A673 (cell line): ENCODE measurements around the gene OPTC. TPM values are rescaled to one million over a fixed set of nuclear protein-coding genes. Genes with fewer than 3 reads are reported as not detected.

Experiments used
- BruUV-seq: library from RNA; stranded (reverse); fragments of 400-500 nt; replicated peaks from 2 replicates; lab custom pipeline; 2021; lab: Mats Ljungman, UMichigan
- CTCF ChIA-PET: fragments of 300-600 bp; sonication (Branson Sonifier 250); formaldehyde crosslinking; loops from one replicate; lab custom pipeline; 2022; ENCODE audit warnings: antibody characterized with exemption; lab: Charles Lee
- POLR2A ChIA-PET: fragments of 300-600 bp; sonication (Branson Sonifier 250); formaldehyde crosslinking; loops from one replicate; lab custom pipeline; 2022; ENCODE audit warnings: antibody characterized with exemption; ENCODE audit not compliant: low non-redundant PET; lab: Charles Lee
- DNase-seq: peaks from one replicate; pipeline ENCODE4 v3.0.0-alpha.2; 2015; ENCODE audit warnings: low spot score
- H3K27ac ChIP-seq: fragments of 200-600 bp; sonication (generic); 2 replicates; pipeline ENCODE4 v1.5.1; 2016; ENCODE audit warnings: mixed run types, low read depth, mild to moderate bottlenecking, mixed read lengths, antibody characterized with exemption, low read length; ENCODE audit not compliant: poor library complexity, severe bottlenecking
- H3K27me3 ChIP-seq: fragments of 200-600 bp; sonication (generic); replicated peaks from 2 replicates; pipeline ENCODE4 v1.6.1; 2017; ENCODE audit warnings: mixed run types, low read depth, mild to moderate bottlenecking, mixed read lengths, antibody characterized with exemption, low read length; ENCODE audit not compliant: insufficient read depth, poor library complexity
- H3K36me3 ChIP-seq: fragments of 200-600 bp; sonication (generic); 2 replicates; pipeline ENCODE4 v1.6.1; 2016; ENCODE audit warnings: mixed run types, mild to moderate bottlenecking, mixed read lengths, antibody characterized with exemption, low read length; ENCODE audit not compliant: insufficient read depth, poor library complexity, severe bottlenecking
- H3K4me1 ChIP-seq: fragments of 200-600 bp; sonication (generic); 2 replicates; pipeline ENCODE4 v1.6.1; 2017; ENCODE audit warnings: mixed run types, mild to moderate bottlenecking, mixed read lengths, antibody characterized with exemption, low read length; ENCODE audit not compliant: insufficient read depth, poor library complexity, severe bottlenecking
- H3K4me3 ChIP-seq: fragments of 200-600 bp; sonication (generic); 2 replicates; pipeline ENCODE4 v1.5.1; 2016; ENCODE audit warnings: low read depth, mixed run types, mild to moderate bottlenecking, mixed read lengths, low read length; ENCODE audit not compliant: poor library complexity, severe bottlenecking
- H3K9me3 ChIP-seq: fragments of 200-600 bp; sonication (generic); 2 replicates; pipeline ENCODE4 v1.6.1; 2016; ENCODE audit warnings: mixed run types, low read depth, mild to moderate bottlenecking, mixed read lengths, antibody characterized with exemption, low read length; ENCODE audit not compliant: poor library complexity, severe bottlenecking
- EZH2 ChIP-seq: fragments of 200-600 bp; sonication (generic); IDR thresholded peaks from 2 replicates; pipeline ENCODE4 v1.6.1; 2017; ENCODE audit warnings: borderline replicate concordance, low read depth, mild to moderate bottlenecking, mixed read lengths, antibody characterized with exemption, low read length; ENCODE audit not compliant: poor library complexity, severe bottlenecking
- intact Hi-C: fragments of 100-400 bp; cut with micrococcal nuclease; formaldehyde crosslinking; loops from one replicate; pipeline ENCODE4 v1.10.0; 2022; ENCODE audit not compliant: unreplicated experiment
- total RNA-seq: library from RNA; stranded (reverse); gene quantifications from 2 replicates; pipeline ENCODE4 v1.2.3, GENCODE V29; 2021
- TF ChIP-seq, protein P1 (sequence below): fragments of 300-800, 200-600 bp; sonication (generic); conservative IDR thresholded peaks from 2 replicates; pipeline ENCODE4 v1.5.1; 2017; ENCODE audit warnings: low read depth, mild to moderate bottlenecking, antibody characterized with exemption, low read length, moderate library complexity, mixed read lengths

Gene OPTC
- total RNA-seq, 1 experiment from 2014 or later: not detected

DNA sequence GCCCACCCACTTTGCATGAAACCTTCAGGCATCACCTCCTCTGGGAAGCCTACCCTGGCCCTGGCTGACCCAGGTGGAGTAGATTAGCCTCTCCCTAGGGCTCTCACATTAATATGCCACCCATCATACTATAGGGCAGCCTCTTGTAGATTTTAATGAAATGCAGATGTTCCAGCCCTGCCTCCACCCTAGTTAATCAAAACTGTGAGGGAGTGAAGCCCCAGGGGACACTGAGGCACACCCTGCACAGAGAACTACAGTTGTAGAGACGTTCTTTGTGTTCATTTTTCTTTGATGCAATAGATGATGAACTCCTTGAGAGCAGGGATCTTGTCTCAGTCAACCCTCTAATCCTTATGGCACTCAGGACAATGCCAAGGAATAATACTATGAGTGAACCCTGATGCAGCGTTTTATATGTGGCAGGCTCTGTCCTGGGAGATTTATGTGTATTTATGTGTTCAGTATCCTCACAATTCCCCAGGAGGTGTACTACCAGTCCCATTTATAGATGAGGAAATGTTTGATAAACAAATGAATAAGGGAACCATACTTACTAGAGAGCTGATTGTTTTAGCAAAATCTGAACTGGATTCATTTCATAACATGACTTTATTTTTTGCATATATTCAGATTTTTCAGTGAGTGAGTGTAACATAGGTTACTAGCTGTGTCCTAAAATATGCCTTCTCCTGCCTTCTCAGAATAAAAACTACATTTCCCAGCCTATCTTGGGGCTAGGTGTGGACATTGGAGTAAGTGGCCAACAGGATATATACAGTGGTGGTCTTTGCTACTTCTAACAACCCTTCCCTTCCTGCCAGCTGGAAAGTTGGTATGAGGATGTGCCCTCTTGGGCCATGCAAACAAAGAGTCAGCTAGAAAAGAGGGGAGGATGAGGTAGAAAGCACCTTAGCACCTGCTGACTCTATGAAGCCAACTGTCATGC, 41.8 kb upstream of the OPTC start:
- Histone ChIP-seq H3K9me3 (no peaks in the 10 kb centered on the region), H3K4me1 (peaks cover 80% of the 10 kb centered on the region), H3K36me3 (no peaks in the 10 kb centered on the region), H3K4me3 (no peak overlapping the region), H3K27ac (peak overlapping the region; percentile 14), H3K27me3 (no peaks in the 10 kb centered on the region)
- ChIA-PET POLR2A (interaction anchor here (0.7 kb wide), 1 partner anchor 746 kb away, joined by 3 read pairs; no protein-coding TSS in a partner anchor), CTCF (interaction anchor here (1.2 kb wide), 1 partner anchor 183 kb away, joined by 3 read pairs; no protein-coding TSS in a partner anchor)
- TF ChIP-seq, protein P1, sequence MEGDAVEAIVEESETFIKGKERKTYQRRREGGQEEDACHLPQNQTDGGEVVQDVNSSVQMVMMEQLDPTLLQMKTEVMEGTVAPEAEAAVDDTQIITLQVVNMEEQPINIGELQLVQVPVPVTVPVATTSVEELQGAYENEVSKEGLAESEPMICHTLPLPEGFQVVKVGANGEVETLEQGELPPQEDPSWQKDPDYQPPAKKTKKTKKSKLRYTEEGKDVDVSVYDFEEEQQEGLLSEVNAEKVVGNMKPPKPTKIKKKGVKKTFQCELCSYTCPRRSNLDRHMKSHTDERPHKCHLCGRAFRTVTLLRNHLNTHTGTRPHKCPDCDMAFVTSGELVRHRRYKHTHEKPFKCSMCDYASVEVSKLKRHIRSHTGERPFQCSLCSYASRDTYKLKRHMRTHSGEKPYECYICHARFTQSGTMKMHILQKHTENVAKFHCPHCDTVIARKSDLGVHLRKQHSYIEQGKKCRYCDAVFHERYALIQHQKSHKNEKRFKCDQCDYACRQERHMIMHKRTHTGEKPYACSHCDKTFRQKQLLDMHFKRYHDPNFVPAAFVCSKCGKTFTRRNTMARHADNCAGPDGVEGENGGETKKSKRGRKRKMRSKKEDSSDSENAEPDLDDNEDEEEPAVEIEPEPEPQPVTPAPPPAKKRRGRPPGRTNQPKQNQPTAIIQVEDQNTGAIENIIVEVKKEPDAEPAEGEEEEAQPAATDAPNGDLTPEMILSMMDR: no peak
- no peak for TF ChIP-seq EZH2
- intact Hi-C loops: no loop called here
- no TSS peak for BruUV-seq
- DNase-seq: peak; percentile 53

DNA sequence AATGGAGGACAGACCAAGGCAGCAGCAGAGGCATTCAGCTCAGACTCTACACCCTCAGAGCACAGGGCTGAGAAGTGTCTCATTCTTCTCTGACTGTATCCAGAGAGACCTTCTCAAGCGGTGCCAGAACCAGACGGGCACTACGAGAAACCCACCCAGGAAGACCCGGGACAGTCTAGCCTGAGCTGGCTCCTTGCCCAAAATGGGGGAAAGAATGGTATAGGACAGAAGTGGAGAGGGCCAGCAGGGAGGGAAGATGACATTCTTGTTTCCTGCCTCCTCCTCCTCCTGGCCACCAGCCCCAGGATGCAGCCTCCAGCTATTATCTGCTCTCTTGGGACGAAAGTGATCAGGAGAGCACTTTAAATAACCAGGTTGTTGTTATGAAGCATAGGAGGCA, 40.9 kb upstream of the OPTC start:
- BruUV-seq: no TSS peak
- DNase-seq: peak; percentile 69
- Histone ChIP-seq H3K27ac (peak overlapping the region; percentile 61), H3K4me1 (peaks cover 74% of the 10 kb centered on the region), H3K9me3 (no peaks in the 10 kb centered on the region), H3K36me3 (no peaks in the 10 kb centered on the region), H3K4me3 (no peak overlapping the region), H3K27me3 (no peaks in the 10 kb centered on the region)
- no peak for TF ChIP-seq EZH2
- TF ChIP-seq, protein P1: no peak
- POLR2A ChIA-PET: no interaction called here
- intact Hi-C loops: no loop called here
- CTCF ChIA-PET: interaction anchor here (0.6 to 1.2 kb wide), 3 partner anchors 95 to 184 kb away, joined by 3 to 9 read pairs (median 4); no protein-coding TSS in a partner anchor

- no peak overlapping the region for H3K4me3 ChIP-seq
- ChIA-PET POLR2A (no interaction called here), CTCF (interaction anchor here (0.6 to 1.0 kb wide), 3 partner anchors 95 to 423 kb away, joined by 3 to 9 read pairs (median 4); no protein-coding TSS in a partner anchor)
- H3K27me3 ChIP-seq: no peaks in the 10 kb centered on the region
- H3K4me1 ChIP-seq: peaks cover 68% of the 10 kb centered on the region
- no TSS peak for BruUV-seq
- intact Hi-C loops: no loop called here
- no peaks in the 10 kb centered on the region for H3K36me3 ChIP-seq
- H3K9me3 ChIP-seq: no peaks in the 10 kb centered on the region
- no peak for TF ChIP-seq EZH2
- TF ChIP-seq, protein P1: no peak
- peak overlapping the region; percentile 61 for H3K27ac ChIP-seq
- peak; percentile 93 for DNase-seq
These were observed 40.3 kb upstream of the OPTC start for GRCh38 chr1:203453616-203454015.
